OCI-LY7 (cell line): ENCODE results near the gene SLC13A3. TPM values are rescaled to one million over a fixed set of nuclear protein-coding genes. Genes with fewer than 3 reads are reported as not detected.

Source experiments
- BruUV-seq: library from RNA; stranded (reverse); fragments of 400-500 nt; replicated peaks from 2 replicates; lab custom pipeline; 2021; lab: Mats Ljungman, UMichigan
- CTCF ChIA-PET: fragments of 300-600 bp; sonication (Branson Sonifier 250); formaldehyde crosslinking; loops from one replicate; lab custom pipeline; 2022; ENCODE audit warnings: antibody characterized with exemption; ENCODE audit not compliant: unreplicated experiment; lab: Charles Lee
- POLR2A ChIA-PET: fragments of 300-600 bp; sonication (Branson Sonifier 250); formaldehyde crosslinking; loops from one replicate; lab custom pipeline; 2022; ENCODE audit warnings: antibody characterized with exemption; lab: Charles Lee
- DNase-seq: peaks from one replicate; pipeline ENCODE4 v3.0.0-alpha.2; 2015; ENCODE audit warnings: low spot score
- H2AFZ ChIP-seq: fragments of 200-600 bp; sonication (generic), shearing (Covaris generic); 2 replicates; pipeline ENCODE4 v1.6.1; 2014; ENCODE audit warnings: mild to moderate bottlenecking, antibody characterized with exemption, low read length, moderate library complexity
- H3K27ac ChIP-seq: fragments of 200-600 bp; sonication (generic); 2 replicates; pipeline ENCODE4 v1.5.1; 2014; ENCODE audit warnings: mixed run types, low read depth, mild to moderate bottlenecking, moderate library complexity, low read length, inconsistent platforms; ENCODE audit not compliant: poor library complexity, severe bottlenecking
- H3K36me3 ChIP-seq: fragments of 200-600 bp; sonication (generic); 2 replicates; pipeline ENCODE4 v1.6.1; 2014; ENCODE audit warnings: mild to moderate bottlenecking, antibody characterized with exemption, low read length, moderate library complexity, mixed read lengths; ENCODE audit not compliant: insufficient read depth
- H3K4me1 ChIP-seq: fragments of 200-600 bp; sonication (generic); 2 replicates; pipeline ENCODE4 v1.5.1; 2014; ENCODE audit warnings: mild to moderate bottlenecking, low read length; ENCODE audit not compliant: insufficient read depth, poor library complexity, severe bottlenecking
- H3K4me2 ChIP-seq: fragments of 200-600 bp; sonication (generic); 2 replicates; pipeline ENCODE4 v1.6.1; 2014; ENCODE audit warnings: mild to moderate bottlenecking, low read length
- H3K4me3 ChIP-seq: fragments of 200-600 bp; sonication (generic); 2 replicates; pipeline ENCODE4 v1.5.1; 2014; ENCODE audit warnings: mild to moderate bottlenecking, low read depth, low read length; ENCODE audit not compliant: poor library complexity, severe bottlenecking
- H3K79me2 ChIP-seq: fragments of 200-600 bp; sonication (generic); 2 replicates; pipeline ENCODE4 v1.6.1; 2016; ENCODE audit warnings: low read depth, mild to moderate bottlenecking, low read length, moderate library complexity, mixed read lengths; ENCODE audit not compliant: insufficient read depth
- H3K9me2 ChIP-seq: fragments of 200-600 bp; sonication (generic); 2 replicates; pipeline ENCODE4 v1.6.1; 2016; ENCODE audit warnings: mild to moderate bottlenecking, low read length, mixed read lengths; ENCODE audit not compliant: insufficient read depth
- H3K9me3 ChIP-seq: fragments of 200-600 bp; sonication (generic); 2 replicates; pipeline ENCODE4 v1.6.1; 2014; ENCODE audit warnings: mild to moderate bottlenecking, mixed run types, low read length, mixed read lengths
- H4K20me1 ChIP-seq: fragments of 200-600 bp; sonication (generic); 2 replicates; pipeline ENCODE4 v1.6.1; 2014; ENCODE audit warnings: mild to moderate bottlenecking, antibody characterized with exemption, low read length, moderate library complexity, mixed read lengths; ENCODE audit not compliant: insufficient read depth
- CTCF ChIP-seq: fragments of 200-600 bp; sonication (generic); conservative IDR thresholded peaks from 2 replicates; pipeline ENCODE4 v1.5.1; 2014; ENCODE audit warnings: mild to moderate bottlenecking, antibody characterized with exemption, low read length, moderate library complexity, mixed read lengths
- EZH2phosphoT487 ChIP-seq: fragments of 200-600 bp; sonication (generic); IDR thresholded peaks from 2 replicates; pipeline ENCODE4 v1.6.1; 2018; ENCODE audit warnings: low read depth, borderline replicate concordance, mild to moderate bottlenecking, mixed run types, antibody characterized with exemption, low read length, moderate library complexity, mixed read lengths
- intact Hi-C: fragments of 100-400 bp; cut with micrococcal nuclease; formaldehyde crosslinking; loops from one replicate; pipeline ENCODE4 v1.10.0; 2022; ENCODE audit not compliant: unreplicated experiment
- total RNA-seq, 2 experiments: library from RNA; depleted of rRNA in 1 of 2; stranded (reverse); fragments of >200 nt in 1 of 2; shearing (Covaris generic) in 1 of 2; gene quantifications; 2 replicates each; pipeline ENCODE4 v1.2.3, GENCODE V29; 2014 to 2022

SLC13A3 gene
- total RNA-seq, 2 experiments from 2014 or later = not detected

DNA sequence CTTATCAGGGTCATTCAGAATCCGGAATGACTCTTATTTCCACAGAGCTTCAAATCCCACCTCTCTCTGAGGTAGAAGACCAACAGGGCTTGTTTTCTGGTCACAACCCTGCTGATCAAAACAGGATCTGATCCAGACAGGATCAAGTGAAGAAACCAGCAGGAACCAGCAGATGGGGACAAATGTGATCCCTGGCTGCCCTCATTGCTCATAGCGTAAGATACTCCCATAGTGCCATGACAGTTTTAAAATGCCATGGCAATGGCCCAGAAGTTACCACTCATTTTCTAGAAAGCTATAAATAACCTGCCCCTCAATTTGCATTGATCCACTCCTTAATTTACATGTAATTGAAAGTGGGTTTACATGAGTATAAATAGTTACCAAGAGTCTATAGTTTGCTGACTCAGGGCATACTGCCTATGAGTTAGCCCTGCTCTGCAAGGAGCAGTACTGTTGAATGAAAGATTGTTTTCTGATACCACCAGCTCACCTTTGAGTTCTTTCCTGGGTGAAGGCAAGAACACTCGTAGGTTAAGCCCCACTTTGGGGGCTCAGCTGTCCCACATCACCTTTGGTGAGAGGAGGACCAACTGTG is 131.7 kb downstream of the SLC13A3 start:
- no peaks in the 10 kb centered on the region for H4K20me1 ChIP-seq
- no peak for DNase-seq
- H3K4me2 ChIP-seq = no peak overlapping the region
- no peaks in the 10 kb centered on the region for H3K9me3 ChIP-seq
- H3K4me3 ChIP-seq = no peak overlapping the region
- no peaks in the 10 kb centered on the region for H3K9me2 ChIP-seq
- intact Hi-C loops = no loop called here
- no peaks in the 10 kb centered on the region for H3K36me3 ChIP-seq
- no TSS peak for BruUV-seq
- POLR2A ChIA-PET = no interaction called here
- H3K4me1 ChIP-seq = no peaks in the 10 kb centered on the region
- no peak for TF ChIP-seq CTCF
- no peak for TF ChIP-seq EZH2phosphoT487
- H2AFZ ChIP-seq = no peak overlapping the region
- no peak overlapping the region for H3K27ac ChIP-seq
- no peaks in the 10 kb centered on the region for H3K79me2 ChIP-seq
- CTCF ChIA-PET = no interaction called here

DNA sequence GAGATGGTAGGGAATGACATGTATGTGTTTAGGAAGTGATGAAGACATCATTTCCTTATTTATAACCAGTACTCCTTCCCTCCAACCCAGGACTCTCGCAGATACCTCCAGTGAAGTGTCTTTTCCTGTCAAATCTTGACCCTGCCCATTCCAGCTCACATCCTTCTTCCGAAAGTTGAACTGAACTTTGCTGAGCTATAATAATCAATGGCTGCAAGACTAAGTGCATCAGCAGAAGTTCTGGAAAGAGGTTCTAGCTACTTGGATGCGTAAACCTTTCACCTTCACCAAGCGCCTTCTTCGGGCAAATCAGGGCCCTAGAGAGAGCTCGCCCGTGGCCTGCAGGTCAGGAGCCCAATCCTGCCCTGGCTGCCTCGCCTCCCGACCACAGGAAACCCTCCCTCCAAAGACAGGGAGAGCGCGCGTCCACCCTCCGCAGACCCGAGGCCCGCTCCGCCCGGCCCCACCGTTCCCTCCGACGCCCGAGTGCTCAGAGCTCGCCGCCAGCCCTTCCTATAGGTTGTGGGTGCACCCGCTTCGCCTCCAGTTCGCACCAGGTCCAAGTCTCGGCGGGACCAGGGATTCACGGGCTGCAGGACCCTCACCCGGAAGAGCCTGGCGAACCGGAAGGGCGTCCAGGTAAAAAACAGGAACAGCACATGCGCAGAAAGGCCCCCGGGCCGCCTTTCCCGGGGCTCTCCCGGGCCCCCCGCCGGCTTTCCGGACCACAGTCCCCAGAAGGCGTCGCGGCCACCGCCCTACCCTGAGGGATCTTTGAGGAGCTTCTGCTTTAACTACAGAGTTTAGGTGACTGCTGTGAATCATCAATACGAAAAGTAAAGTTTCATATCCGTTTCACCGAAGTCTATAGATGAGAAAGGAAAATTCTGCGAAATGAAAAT is 138.1 kb downstream of the SLC13A3 start, which contains the start of gene ZNF334:
TSS of gene ZNF334 (minus strand) at position 617 of the 902 bp plus-strand sequence. CDS start 1,457 bp downstream, outside the sequence.
- no peak for DNase-seq
- no peak within 1 kb of the TSS for H3K4me2 ChIP-seq
- POLR2A ChIA-PET = interaction anchor here (0.5 kb wide), 1 partner anchor 163 kb away, joined by 3 read pairs; no protein-coding TSS in a partner anchor
- H3K9me2 ChIP-seq = no peaks in the 10 kb centered on the region
- intact Hi-C loops = no loop called here
- H2AFZ ChIP-seq = no peak within 1 kb of the TSS
- no TSS peak for BruUV-seq
- H3K27ac ChIP-seq = no peak within 1 kb of the TSS
- TF ChIP-seq CTCF (no peak), EZH2phosphoT487 (no peak)
- CTCF ChIA-PET = no interaction called here
- no peaks in the 10 kb centered on the region for H3K79me2 ChIP-seq
- no peaks in the 10 kb centered on the region for H3K36me3 ChIP-seq
- no peaks in the 10 kb centered on the region for H3K4me1 ChIP-seq
- no peaks in the 10 kb centered on the region for H3K9me3 ChIP-seq
- no peak within 1 kb of the TSS for H3K4me3 ChIP-seq
- no peaks in the 10 kb centered on the region for H4K20me1 ChIP-seq

DNA sequence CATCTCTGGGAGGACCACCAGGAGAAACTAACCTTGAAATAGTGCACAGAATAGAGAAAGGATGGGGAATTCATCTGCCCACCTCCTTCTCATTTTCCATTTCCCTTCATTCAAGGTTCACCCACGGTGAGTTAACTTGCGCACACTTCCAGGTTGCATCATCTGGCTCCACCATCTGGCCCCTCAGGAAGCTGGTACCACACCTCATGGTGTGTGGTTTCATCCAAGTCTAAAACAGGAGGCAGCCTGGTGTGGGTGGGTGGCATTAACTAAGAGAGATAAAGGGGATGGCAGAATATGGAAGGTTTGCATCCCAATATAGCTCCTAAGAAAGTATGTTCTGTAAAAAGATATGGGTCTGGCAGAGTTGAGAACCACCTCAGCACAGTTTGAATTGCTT is 141.7 kb downstream of the SLC13A3 start:
- Histone ChIP-seq H3K36me3 (no peaks in the 10 kb centered on the region), H4K20me1 (no peaks in the 10 kb centered on the region), H3K27ac (no peak overlapping the region), H3K9me3 (no peaks in the 10 kb centered on the region), H3K79me2 (no peaks in the 10 kb centered on the region), H3K4me2 (no peak overlapping the region), H2AFZ (no peak overlapping the region), H3K9me2 (no peaks in the 10 kb centered on the region), H3K4me3 (no peak overlapping the region), H3K4me1 (no peaks in the 10 kb centered on the region)
- ChIA-PET CTCF (no interaction called here), POLR2A (no interaction called here)
- intact Hi-C loops = no loop called here
- BruUV-seq = no TSS peak
- TF ChIP-seq CTCF = no peak
- no peak for TF ChIP-seq EZH2phosphoT487
- no peak for DNase-seq
